Activated CD8-positive, alpha-beta memory T cell treated with anti-CD3 and anti-CD28 coated beads, Interleukin-2, amount 50 U/mL, for 1 hour (primary cell): ENCODE measurements around the gene GPR132.
"Not testable (repeated sequence)": the region's sequence is repeated elsewhere in the genome, so short reads cannot be mapped to it uniquely, and the experiment has no call there.

Source experiments
- DNase-seq: peaks from one replicate; pipeline ENCODE4 v3.0.0-alpha.2; 2020; ENCODE audit errors: extremely low read depth

Gene GPR132

DNA sequence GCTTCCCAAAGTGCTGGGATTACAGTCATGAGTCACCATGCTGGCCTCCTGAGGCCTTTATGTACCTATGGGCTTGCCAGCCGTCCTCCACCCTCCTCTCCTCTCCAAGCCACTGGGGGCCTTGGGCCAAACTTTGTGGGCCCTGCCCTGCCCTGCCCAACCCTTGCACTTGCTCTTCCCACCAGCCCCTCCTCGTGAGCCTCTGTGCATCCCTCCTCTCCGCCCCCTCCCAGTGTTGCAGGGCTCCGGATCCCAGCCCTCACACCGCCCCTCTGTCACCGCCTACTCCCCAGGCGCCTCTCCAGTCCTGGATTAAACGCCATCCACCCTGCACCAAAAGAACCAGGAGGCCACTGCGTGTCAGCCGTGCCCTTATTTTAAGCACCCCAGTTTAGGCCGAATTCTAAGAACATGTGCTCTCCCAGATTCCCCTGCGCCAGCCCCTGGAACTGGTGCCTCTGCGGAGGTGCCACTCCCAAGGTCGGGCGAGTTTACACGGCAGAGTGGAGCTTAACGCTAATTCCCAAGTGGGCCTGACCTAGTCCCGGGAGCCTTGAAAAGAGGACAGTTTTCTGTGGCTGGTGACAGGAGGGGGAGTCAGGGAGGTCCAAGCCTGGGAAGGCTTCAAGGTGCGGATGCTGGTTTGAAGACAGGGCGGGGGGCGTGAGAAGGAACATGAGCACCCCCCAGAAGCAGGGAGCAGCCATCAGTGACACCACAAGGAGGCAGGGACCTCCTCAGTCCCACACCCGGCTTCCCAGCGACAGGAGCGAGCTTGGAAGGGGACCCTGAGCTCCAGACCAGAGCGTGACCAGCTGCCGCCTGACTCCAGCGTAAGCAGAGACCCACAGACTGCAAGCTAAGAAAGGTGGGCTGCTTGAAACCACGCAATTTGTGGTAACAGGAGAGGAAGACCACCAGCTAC is 23.1 kb downstream of the GPR132 start:
- no peak for DNase-seq

DNA sequence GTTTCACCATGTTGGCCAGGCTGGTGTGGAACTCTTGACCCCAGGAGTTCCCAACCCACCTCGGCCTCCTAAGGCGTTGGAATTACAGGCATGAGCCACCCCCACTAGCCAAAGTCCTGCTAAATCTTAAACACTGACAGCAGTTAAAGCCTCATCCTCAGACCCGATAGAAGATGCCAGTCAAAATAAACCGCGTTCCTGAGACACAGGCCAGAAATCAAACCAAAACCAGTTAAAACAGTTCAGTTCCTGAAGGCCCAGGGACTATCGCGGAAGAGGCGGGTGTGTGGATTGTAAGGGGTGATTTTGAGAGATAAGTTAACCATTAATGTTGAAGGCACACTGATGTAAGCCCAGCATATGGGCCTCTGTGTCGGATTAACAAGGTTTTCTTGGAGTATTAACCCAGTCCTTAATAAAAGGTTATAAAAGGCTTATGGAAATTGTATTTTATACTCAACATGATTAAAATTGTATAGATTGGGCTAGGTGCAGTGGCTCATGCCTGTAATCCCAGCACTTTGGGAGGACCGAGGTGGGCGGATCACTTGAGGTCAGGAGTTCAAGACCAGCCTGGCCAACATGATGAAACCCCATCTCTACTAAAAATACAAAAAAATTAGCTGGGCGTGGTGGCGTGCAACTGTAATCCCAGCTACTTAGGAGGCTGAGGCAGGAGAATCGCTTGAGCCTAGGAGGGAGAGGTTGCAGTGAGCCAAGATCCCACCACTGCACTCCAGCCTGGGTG is 25.6 kb downstream of the GPR132 start:
- DNase-seq = no peak

DNA sequence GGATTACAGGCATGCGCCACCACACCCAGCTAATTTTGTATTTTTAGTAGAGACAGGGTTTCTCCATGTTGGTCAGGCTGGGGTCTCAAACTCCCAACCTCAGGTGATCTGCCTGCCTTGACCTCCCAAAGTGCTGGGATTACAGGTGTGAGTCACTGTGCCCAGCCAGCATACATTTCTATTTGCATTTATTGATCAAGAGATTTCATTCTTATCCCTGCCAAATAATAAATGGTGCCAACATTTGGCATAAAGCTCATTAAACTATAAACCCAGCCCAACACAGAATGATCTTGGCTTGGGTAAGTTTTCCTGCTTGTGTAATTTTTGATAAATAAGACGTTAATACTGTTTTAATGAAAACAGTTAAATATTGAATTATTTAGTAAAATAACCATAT is 29.6 kb downstream of the GPR132 start:
- not testable (repeated sequence) for DNase-seq

DNA sequence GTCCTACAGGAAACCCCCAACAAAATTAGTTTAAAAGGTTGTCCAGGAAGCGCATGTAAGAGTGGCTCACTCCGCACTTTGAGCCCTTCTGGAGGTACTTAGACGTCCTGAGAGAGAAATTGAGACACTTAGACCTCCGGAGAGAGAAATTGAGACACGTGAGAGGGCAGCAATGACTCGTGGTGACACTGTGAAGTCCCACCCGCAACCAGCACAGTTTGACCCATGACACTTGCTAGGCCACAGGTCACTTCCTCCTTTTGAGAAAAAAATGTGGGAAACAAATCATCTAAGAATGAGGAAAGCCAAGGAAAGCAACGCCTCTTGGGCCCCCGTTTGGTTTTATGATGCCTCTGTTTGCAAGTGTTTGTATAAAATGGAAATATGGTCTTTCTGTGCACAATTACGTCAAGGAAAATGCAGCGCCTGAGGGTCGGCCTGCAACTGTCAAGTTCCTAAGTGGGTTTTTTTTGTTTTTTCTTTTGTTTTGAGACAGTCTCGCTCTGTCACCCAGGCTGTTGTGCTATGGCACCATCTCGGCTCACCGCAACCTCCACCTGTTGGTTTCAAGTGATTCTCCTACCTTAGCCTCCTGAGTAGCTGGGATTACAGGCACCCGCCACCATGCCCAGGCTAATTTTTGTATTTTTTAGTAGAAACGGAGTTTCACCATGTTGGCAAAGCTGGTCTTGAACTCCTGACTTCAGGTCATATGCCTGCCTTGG is 30.8 kb downstream of the GPR132 start:
- no peak for DNase-seq

DNA sequence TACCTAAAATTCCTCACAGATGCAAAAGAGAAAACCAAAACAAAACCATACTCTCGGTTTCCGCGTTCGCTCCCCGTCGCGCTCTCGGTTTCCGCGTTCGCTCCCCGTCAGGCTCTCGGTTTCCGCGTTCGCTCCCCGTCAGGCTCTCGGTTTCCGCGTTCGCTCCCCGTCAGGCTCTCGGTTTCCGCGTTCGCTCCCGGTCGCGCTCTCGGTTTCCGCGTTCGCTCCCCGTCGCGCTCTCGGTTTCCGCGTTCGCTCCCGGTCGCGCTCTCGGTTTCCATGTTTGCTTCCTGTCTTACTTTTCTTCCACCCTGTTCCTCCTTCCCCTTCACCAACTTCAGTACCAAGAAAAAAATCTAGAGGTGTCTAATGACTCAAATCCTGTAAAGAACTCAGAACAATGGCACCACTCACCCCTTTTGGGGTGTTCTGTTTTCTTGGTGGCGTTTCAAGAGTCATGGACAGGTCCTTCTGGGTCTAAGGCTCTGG is 31.8 kb downstream of the GPR132 start:
- not testable (repeated sequence) for DNase-seq

GRCh38 chr14:105032451-105032901 is 32.8 kb downstream of the GPR132 start:
- not testable (repeated sequence) for DNase-seq

- DNase-seq = no peak
These were observed 34.3 kb downstream of the GPR132 start for GRCh38 chr14:105030836-105031396.

DNA sequence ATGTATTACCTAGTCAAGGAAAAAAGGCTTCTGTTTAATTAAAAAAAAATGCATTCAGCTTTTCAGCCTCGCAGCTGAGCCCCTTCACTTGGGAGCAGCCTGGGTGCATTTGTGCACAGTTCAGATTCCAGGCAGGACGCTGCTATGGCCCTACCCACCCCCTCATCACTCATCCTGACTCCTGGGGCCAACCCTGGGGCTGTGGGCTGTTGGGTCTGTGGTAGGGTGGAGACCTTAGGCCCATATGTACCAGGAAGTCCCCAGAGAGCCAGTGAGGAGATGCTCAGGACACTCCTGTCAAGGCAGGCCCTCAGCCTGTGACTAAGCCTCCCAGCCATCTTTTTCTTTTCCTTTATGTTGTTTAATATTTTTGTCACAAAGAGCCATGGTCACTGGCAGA is 35.0 kb downstream of the GPR132 start:
- DNase-seq = no peak

- no peak for DNase-seq
These were observed 35.8 kb downstream of the GPR132 start for GRCh38 chr14:105029402-105029801.

- DNase-seq = no peak
These were observed 36.8 kb downstream of the GPR132 start for GRCh38 chr14:105028251-105028927.

GRCh38 chr14:105027718-105028117 is 37.5 kb downstream of the GPR132 start:
- not testable (repeated sequence) for DNase-seq

DNA sequence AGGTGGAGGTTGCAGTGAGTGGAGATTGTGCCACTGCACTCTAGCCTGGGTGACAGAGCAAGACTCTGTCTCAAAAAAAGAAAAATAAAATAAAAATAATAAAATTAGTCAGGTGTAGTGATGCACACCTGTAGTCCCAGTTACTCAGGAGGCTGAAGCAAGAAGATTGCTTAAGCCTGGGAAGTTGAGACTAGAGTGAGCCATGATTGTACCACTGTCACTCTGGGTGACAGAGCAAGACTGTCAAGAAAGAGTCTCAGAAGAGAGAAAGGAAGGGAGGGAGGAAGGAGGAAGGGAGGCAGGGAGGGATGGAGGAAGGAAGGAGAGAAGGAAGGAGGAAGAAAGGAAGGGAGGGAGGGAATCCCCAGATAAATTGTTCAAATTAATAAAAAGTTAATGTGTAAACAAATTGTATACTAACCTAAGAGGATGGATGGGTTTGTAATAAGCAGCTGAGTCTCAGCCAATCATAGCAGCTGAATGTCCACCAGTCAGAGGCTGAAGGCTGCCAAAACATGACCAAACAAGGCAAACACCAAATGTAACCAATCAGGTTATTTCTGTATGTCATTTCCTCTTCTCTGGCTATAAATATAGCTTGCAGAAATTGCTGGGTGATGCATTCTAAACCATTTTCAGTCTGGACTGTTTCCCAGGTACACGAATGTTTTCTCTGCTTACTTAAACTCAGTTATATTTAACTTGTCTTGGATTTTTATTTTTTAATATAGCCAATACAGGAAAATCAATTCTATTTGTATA is 38.2 kb downstream of the GPR132 start:
- DNase-seq = no peak

GRCh38 chr14:105026033-105026785 is 39.0 kb downstream of the GPR132 start:
- no peak for DNase-seq

DNA sequence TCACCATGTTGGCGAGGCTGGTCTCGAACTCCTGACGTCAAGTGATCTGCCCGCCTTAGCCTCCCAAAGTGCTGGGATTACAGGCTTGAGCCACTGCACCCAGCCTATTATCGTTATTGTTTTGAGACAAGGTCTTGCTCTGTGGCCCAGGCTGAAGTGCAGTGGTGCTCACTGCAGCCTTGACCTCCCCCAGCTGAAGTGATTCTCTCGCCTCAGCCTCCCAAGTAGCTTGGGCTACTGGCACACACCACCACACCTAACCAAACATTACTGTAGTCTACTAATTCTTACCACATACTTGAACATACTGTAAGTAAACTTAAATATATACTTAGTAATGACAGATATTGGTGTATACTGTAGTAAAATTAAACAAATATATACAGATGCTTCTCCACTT is 39.8 kb downstream of the GPR132 start:
- DNase-seq = no peak

GRCh38 chr14:105023791-105024480 is 41.3 kb downstream of the GPR132 start:
- no peak for DNase-seq

GRCh38 chr14:105023144-105023543 is 42.1 kb downstream of the GPR132 start:
- no peak for DNase-seq

DNA sequence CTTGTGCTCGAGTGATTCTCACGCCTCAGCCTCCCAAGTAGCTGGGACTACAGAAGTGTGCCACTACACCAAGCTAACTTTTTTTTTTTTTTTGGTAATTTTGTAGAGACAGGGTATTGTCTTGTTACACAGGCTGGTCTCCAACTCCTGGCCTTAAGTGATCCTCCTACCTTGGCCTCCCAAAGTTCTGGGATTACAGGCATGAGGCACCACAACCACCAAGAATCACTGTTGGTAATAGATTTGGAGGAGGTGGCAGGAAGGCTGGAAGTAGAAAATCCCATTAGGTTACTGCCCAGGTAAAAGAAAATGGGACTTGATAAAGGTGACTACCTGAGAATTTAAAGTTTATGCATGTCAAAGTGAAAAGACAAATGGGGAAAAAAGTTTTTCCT is 43.0 kb downstream of the GPR132 start:
- no peak for DNase-seq

- no peak for DNase-seq
These were observed 43.5 kb downstream of the GPR132 start for GRCh38 chr14:105021656-105022275.
